HS-27A (cell line): ENCODE results near the gene KIAA1217.
"Not testable (repeated sequence)": the region's sequence is repeated elsewhere in the genome, so short reads cannot be mapped to it uniquely, and the experiment has no call there.

Source experiments
- DNase-seq: peaks from one replicate; pipeline ENCODE4 v3.0.0-alpha.2; 2012; ENCODE audit warnings: low read depth, missing footprints

KIAA1217 gene

GRCh38 chr10:24465891-24466818, 257.2 kb downstream of the KIAA1217 start:
- no peak for DNase-seq

- no peak for DNase-seq
Observed at GRCh38 chr10:24467136-24467535, 258.2 kb downstream of the KIAA1217 start.

- no peak for DNase-seq
Observed at GRCh38 chr10:24467605-24468004, 258.7 kb downstream of the KIAA1217 start.

GRCh38 chr10:24468281-24468751, 259.4 kb downstream of the KIAA1217 start:
- no peak for DNase-seq

- DNase-seq, result no peak
Observed at GRCh38 chr10:24469993-24470392, 261.1 kb downstream of the KIAA1217 start.

GRCh38 chr10:24475598-24475997, 266.7 kb downstream of the KIAA1217 start:
- no peak for DNase-seq

GRCh38 chr10:24476913-24477701, 268.2 kb downstream of the KIAA1217 start:
- no peak for DNase-seq

- DNase-seq, result no peak
Observed at GRCh38 chr10:24477915-24478314, 269.0 kb downstream of the KIAA1217 start.

- DNase-seq, result no peak
Observed at GRCh38 chr10:24479806-24480205, 270.9 kb downstream of the KIAA1217 start.

- DNase-seq, result no peak
Observed at GRCh38 chr10:24480447-24480846, 271.5 kb downstream of the KIAA1217 start.

- DNase-seq, result no peak
Observed at GRCh38 chr10:24481241-24481640, 272.3 kb downstream of the KIAA1217 start.

- DNase-seq, result not testable (repeated sequence)
Observed at GRCh38 chr10:24482713-24483112, 273.8 kb downstream of the KIAA1217 start.

GRCh38 chr10:24483701-24484100, 274.8 kb downstream of the KIAA1217 start:
- DNase-seq, result peak; percentile 38

GRCh38 chr10:24484771-24485170, 275.8 kb downstream of the KIAA1217 start:
- DNase-seq, result no peak

- no peak for DNase-seq
Observed at GRCh38 chr10:24485304-24485703, 276.4 kb downstream of the KIAA1217 start.

- DNase-seq, result no peak
Observed at GRCh38 chr10:24488631-24489030, 279.7 kb downstream of the KIAA1217 start.

GRCh38 chr10:24493165-24493564, 284.2 kb downstream of the KIAA1217 start:
- DNase-seq, result no peak

GRCh38 chr10:24494236-24494635, 285.3 kb downstream of the KIAA1217 start:
- DNase-seq, result no peak

- no peak for DNase-seq
Observed at GRCh38 chr10:24494777-24495176, 285.8 kb downstream of the KIAA1217 start.

- no peak for DNase-seq
Observed at GRCh38 chr10:24495666-24496460, 286.9 kb downstream of the KIAA1217 start.

GRCh38 chr10:24496906-24497305, 288.0 kb downstream of the KIAA1217 start:
- no peak for DNase-seq
